Islet precursor cell (in vitro differentiated cells): ENCODE data around the gene ZFP42.

Source experiments
- DNase-seq: peaks from one replicate; pipeline ENCODE4 v3.0.0-alpha.2; 2018

ZFP42 gene

DNA sequence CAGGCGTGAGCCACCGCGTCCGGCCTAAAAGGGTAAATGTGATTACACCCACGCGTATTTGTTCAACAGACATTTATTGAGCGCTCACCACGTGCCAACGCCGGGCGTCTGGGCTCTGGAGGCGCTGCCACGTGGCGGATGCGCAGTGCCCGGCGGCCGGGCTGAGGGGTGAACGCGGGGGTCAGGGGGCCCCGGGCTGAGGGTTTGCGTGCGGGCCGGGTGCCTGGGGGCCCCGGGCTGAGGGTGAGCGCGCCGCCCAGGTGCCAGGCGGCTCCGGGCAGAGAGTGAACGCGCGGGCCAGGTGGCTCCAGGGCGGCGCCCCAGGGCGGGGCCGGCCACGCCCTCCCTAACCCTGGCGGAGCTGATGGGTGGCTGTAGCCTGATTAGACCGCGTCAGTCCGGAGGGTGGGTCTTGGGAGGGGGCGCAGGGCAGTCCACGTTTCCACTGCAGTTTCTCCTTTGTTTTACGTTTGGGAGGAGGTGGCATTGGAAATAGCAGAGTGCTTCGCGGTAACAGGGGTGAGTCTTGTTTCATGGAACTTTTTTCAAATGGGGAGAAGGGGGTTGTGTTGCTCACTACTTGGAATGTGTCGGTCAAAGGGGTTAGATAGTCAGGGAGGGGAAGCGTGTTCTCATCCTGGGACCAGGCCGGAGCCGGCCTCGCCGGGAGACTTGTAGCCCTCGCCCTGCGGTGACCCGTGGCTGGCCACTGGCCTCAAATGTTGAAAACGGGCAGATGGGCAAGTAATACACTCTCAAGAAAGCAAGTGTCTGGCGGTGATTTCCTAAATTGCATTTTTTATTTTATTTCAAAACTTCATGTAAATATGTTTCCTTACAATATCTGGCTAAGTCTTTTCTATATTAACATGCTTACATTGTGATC lies at the start of gene ZFP42:
TSS of gene ZFP42 (plus strand) at position 450 of the 886 bp plus-strand sequence. CDS start 7,037 bp downstream, outside the sequence.
- peak; percentile 93 for DNase-seq

DNA sequence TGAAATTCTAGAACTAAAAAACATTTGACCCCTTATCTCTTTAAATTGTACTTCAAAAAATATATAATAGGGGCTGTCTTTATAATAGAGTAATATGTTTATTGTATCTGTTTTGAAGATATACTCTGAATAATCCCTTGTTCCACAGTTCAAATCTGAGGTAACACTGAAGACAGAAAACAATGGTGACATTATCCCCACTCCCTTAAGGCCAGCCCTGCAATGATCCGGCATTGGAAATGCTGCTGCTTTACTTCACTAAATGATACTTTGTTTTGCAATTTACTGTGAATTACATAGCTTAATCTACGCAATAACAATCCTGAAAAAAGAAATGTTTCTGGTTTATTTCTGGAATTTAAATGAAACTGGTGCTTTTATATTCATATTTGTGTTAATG lies 34.4 kb upstream of the ZFP42 start:
- DNase-seq: no peak

DNA sequence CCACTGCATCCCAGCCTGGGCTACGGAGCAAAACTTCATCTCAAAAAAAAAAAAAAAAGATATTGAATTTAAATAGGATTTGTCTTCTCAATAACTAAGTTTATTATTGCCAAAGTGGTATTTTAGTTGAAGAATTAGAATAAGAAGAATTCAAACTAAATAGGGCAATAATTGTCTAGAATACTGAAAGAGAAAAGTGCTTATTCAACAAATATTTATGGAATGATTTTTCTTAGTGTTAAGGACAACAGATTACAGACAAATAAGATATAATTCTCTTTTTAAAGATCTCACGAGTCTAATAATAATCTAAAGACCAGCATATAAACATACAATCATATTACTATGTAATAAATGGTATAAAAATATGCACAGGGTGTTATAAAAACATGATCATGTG lies 33.6 kb upstream of the ZFP42 start:
- no peak for DNase-seq

DNA sequence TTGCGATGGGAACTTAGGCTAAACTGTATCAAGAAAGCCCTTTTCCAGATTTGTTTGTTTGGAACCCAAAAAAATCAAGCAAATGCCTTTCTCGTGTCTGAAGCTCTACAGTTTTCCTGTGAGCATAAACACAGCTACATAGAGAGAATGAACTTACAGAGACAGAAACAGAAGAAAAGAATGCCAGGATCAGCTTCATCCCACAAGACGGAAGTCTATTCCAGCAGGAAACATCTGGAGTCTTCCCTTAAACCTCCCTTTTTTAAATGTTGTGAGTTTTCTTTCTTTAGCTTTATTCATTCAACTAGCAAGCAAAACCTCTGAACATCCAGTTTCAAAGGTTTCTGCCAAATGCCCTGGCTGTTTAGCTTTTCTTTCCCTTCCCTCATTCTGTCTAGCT lies 32.6 kb upstream of the ZFP42 start:
- DNase-seq: no peak

DNA sequence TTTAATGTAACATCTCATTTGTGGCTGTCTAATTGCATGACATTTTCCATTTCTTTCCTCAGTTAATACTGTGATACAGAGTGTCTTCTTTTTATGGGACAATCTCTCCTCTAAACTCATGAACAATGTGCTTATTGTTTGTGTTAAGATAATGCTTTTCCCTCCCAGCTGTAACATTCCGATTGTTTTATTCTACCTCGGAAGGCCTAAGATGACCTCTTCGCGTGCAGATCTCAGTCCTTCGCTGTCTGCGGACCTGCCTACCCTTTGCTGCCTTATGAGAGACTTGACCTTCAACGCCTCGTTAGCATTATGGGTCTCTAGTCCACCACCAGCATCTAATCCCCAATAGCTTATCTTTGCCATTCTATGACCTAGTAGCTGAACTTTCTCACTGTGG lies 29.8 kb upstream of the ZFP42 start:
- no peak for DNase-seq

DNA sequence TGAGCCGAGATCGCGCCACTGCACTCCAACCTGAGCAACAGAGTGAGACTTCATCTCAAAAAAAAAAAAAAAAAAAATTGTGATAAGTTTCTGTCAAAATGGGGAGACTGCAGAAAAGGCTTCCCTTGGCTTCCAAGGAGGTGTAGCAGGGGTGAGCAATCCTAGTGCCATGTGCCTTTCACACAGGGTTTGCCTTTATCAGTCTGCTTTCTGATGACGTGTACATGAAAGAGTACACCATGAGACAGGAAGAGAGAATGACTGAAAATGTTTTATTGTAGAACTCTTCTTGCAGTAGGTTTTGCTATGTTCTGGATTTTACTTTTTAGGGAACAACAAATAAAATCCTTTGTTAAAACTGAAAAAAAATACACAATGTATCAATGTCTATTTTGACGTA lies 23.4 kb upstream of the ZFP42 start:
- no peak for DNase-seq

DNA sequence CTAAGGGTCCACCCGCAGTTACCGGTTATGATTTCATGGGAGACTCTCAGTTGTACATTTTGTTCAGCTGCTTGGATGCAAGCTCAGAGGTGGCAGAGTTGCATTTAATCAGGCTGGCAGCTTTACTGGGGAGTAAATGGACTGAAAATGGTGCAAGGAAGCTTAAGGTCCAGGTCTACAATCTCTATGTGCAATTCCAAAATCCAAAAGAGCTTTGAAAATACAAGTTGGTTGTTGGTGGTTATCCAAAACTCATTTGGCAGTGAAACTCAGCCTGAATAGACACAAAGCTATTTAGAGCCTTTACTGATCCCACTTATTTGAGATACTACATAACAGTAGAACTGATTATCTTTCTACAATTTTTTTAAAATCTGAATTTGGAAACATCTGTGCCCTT lies 11.8 kb upstream of the ZFP42 start:
- DNase-seq: no peak

DNA sequence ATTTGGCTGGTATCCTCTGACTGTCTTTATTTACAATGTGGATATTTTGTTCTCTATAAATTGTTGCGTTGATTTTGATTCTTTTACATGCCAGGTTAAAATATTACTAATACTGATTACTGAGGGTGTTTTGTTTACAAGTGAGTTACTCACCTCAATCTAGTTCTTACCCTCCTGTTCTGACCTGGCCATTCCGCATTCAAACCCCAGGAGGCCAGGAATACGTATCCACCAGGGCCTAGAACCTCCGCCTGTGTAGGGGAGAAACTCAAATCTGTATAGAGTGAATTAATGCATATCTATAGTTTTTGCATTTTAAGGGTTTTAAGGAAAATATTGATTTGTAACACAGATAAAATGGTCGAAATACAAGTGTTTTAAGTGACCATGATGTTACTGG lies 2.6 kb upstream of the ZFP42 start:
- DNase-seq: no peak

DNA sequence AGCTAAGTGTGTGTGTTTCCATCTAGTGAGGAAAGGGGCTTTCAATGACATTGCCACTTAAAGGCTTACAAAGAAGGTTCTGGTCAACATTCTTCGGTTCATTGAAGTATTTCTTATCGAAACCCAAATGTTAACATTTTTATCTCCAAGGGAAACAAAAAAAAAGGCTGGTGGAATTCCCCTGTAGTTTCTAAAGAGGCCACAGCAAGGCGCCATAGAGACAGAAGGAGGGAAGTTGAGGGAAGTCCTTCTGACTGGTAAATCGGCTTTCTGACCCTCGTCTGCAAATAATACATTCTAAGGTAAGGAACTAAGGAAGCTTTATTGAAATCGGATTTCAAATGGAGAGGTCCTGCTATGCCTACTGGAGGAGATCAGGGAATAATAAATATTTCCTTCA lies 1.7 kb upstream of the ZFP42 start:
- DNase-seq: no peak

DNA sequence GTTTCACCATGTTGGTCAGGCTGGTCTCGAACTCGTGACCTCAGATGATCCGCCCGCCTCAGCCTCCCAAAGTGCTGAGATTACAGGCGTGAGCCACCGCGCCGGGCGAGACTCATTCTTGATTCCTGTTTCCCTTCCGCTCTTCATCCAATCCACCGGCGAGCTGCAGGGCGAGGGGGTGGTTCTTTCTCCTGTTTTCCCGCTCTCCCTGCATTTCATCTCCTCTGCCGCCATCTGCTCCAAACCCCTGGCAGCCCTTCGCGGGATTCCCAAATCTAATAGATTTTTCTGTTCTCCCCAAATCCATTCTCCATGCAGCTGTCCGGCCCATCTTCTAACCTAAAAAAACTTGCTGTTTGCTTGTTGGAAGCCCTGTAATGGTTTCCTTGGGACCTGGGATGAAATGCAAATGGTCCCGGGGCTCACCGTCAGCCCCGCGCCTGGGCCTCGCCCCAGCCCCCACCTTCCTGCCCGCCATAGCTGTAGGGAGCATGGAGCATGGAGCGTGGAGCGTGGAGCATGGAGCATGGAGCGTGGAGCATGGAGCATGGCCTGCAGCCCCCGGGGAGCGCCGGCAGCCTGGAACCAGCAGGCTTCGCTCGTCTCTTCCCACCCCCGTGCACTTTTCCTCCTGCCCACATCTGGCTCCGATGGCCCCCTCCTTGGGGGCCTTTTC lies 1.1 kb downstream of the ZFP42 start:
- peak; percentile 88 for DNase-seq

DNA sequence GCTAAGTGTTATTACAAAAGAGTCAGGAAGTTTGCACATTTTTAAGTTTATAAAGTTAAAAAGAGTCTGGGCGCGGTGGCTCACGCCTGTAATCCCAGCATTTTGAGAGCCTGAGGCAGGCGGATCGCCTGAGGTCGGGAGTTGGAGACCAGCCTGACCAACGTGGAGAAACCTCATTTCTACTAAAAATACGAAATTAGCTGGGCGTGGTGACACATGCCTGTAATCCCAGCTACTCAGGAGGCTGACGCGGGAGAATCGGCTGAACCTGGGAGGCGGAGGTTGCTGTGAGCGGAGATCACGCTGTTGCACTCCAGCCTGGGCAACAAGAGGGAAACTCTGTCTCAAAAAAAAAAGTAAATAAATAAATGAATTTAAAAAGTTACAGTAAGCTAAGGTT lies 2.4 kb downstream of the ZFP42 start:
- DNase-seq: peak; percentile 68

DNA sequence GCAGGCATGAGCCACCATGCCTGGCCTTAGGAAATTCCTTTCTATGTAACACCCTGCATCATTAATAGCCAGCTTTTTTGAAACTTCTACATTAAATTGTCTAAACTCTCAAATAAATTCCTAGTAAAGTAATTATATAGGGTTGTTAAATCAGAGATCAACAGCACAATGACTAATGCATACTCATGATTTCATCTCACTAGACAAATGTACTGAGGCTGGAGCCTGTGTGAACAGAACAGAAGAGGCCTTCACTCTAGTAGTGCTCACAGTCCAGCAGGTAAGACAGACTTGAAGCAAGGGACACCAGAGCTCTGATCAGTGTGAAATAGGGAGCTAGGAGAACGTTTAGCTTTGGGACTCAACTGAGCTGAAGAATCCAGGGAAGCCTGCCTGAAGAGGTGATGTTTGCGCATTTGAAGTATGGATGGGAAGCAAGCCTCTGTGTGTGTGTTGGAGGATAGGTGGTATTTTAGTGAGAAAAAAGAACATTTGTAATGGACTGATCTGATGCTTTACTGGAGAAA lies 3.9 kb downstream of the ZFP42 start:
- DNase-seq: no peak

DNA sequence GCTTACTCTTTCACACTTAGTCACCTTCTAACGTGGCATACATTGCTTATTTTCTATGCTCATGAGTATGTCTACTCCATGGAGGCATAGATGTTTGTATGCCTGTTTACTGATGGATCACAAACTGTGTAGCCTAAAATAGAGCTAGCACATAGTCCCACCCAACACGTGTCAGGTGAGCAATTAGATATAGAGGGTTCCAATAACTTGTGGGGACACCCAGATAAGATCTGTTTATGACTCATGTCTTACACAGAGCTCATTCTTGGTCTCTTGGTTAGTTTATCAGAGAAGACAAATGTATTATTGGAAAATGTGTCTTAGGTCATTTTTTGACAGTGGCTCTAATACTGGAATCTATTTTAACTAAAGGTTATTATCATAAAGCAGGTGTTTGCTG lies 6.8 kb downstream of the ZFP42 start:
- DNase-seq: no peak

DNA sequence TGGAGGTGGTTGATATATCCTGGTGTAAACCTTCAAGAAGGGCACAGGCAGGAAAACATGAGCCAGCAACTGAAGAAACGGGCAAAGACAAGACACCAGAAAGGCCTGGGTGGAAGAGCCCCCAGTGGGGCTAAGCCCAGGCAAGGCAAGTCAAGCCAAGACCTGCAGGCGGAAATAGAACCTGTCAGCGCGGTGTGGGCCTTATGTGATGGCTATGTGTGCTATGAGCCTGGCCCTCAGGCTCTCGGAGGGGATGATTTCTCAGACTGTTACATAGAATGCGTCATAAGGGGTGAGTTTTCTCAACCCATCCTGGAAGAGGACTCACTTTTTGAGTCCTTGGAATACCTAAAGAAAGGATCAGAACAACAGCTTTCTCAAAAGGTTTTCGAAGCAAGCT lies 7.2 kb downstream of the ZFP42 start:
- DNase-seq: no peak

DNA sequence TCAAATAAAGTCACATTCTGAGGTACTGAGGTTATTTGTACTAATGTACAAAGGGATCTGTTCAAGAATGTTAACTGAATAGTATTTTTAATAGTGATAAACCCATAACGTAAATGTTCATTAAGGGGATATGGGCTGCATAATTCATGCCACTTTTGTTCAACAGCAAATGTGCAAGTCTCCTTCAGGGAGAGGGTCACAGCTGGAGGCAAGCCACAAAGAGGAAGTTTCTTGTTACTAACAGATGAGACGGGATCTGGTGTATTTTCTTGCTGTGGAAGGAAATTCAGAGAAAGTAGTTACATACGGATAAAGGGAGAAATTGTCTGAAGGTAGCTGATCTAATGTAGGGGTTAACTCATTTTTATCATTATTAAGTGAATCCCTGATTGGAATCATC lies 10.0 kb downstream of the ZFP42 start:
- DNase-seq: no peak

DNA sequence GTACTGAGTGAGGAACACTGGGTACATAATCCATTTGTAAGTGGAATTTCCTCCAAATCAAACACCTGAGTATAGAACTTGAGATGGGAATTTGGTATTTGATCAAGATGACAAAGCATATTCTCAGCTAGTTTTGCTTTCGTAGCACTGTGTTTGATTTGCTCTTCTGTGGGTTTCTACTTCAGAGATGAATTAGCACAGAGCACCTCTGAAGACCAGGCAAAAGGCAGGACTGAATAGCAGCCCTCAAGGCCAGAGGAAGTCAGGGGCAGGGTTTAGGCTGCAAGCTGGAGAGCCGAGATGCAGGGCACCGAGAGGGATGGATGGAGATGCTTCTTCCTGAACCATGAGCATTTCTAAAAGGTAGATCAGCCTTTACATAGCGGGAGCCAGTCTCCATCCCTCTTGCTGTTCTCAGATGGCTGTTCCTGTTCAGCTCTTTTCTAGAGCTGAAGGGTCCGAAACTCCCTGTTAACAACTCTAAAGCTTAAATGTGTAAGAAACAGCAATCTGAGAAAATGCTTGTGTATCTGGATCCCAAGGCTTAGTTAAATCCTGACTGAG lies 10.8 kb downstream of the ZFP42 start:
- no peak for DNase-seq

DNA sequence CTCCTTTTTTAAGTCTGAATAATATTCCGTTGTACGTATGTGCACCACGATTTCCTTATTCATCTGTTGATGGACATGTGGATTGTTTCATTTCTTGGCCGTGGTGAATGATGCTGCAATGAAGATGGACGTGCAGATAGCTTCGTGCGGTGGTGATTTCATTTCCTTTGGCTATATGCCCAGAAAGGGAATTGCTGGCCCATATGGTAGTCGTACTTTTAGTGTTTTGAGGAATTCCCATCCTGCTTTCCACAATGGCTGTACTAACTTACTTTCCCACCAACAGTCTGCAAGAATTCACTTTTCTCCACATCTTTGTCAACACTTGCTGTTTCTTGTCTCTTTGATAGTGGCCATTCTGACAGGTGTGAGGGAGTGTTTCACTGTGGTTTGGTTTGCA lies 12.8 kb downstream of the ZFP42 start:
- DNase-seq: no peak

DNA sequence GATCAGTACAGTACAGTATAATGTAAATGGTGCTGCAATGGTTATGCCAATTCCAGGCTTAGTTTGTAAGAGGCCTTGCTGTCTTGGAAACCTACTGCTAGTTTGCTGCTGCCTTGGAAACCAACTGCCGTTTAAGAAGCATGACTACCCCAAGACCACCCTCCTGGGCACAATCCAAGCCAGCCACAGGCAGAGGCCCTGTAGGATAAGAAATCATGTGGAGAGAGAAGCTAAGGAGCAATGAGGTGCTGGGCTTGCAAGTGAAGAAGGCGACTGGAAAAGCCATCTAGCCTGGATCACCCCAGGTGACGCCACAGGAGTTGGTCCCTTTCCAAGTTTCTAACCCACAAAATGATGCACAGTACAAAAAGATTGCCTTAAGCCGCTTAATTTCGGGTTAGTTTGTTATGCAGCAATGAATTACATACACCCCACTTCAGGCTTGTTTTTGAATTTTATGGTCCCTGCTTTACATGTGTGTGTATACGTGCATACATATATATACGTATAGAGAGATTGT lies 16.9 kb downstream of the ZFP42 start:
- DNase-seq: no peak

DNA sequence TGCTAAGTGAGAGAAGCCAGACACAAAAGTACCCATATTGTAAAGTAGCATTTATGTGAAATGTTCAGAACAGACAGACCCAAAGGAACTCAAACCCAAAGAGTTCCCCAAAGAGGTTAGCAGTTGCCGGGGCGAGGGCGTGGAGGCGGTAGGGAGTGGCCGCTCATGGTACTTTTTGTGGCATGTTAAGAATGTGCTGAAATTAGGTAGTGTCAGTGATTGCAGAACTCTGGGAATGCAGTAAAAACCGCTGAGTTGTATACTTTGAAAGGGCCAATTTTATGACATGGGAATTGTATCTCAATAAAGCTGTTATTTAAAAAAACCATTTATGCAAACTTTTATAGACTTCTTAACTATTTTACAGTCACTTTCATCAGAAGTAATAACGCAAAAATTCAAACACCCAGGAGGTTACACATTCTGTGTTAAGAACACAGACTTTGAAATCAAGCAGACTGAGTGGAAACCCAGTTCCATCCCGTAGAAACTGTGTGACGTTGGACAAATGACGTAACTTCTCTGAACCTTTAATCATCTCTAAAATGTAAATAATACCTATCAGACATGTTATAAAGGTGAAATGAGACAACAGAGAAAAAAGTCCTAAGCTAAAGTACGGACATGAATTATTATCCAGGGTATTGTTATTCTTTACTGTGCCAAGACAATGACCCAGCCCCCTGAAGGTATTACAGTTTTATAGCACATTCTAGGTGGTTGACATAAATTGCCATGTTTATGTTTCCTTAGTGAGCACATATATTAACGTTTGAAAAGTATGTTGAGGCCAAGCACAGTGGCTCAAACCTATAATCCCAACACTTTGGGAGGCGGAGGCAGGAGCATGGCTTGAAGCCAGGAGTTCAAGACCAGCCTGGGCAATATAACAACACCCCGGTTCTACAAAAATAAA lies 19.7 kb downstream of the ZFP42 start:
- DNase-seq: peak; percentile 89

DNA sequence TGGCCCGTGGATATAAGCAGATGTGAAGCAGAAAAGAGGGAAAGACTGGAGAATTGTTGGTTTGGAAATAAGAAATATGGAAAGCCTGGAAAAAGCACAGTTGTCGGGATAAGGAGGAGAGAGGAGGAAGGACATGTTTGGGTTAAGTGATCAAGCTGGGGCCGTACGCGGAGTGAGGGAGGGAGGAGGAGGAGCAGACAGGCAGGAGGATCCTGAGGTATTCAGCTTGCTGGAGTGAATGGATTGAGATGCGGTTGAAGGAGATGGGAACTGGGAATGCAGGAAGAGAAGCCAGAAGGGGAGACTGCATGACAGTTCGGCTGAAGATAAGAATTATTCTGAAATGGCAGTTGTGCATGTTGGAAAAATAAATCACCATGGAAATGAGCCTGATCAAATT lies 21.2 kb downstream of the ZFP42 start:
- peak; percentile 88 for DNase-seq

DNA sequence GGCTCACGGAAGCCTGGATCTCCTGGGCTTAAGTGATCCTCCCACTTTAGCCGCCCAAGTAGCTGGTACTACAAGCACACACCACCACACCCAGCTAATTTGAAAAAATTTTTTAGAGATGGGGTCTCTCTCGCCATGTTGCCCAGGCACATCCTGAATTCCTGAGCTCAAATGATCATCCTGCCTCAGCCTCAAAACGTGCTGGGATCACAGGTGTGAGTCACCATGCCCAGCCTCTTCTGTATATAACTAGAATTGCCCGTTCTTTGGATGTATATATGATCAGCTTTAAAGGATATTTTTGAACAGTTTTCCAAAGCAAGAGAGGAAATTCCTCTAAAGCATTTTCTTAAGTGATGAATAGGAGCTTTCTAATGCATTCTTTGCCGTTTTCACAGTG lies 22.7 kb downstream of the ZFP42 start:
- DNase-seq: no peak

DNA sequence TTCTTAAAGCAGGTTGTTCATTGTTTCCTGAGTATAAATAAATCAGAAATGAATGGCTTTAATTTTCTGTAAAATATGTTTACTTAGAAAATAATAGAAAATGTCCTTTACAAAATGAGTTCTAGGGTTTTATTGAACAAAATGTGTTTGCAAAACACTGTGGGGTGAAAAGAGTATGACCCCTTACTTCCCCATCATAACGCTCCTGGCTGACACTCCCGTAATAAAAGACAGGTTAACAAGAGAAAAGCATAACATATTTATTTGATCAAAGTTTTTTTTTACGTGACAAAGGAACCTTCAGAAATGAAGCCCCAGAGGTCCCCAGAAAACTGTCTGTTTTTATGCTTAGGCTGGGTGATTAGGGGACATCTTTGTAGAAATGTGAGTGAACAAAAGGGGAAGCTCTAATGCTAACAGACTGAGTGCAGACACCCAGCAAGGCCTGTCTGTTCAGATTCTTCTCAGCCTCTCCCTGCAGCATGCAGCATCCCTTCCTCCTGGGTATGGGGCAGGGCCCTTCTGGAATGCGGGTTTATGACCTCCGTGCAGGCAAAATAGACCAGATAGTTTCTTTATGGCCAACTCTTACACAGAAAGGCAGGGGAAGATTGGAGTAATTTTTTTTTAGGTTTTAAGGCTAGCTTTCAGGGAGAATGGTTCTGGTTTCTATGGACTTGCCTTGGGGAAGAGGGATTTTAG lies 26.1 kb downstream of the ZFP42 start:
- DNase-seq: peak; percentile 96
